HG03460 (cell line): ENCODE measurements around the gene DCC.

Source experiments
- ATAC-seq: cut with Tn5 transposase; IDR thresholded peaks from one replicate; pipeline ENCODE4 v1.9.1; 2021; ENCODE audit not compliant: unreplicated experiment

The DCC gene

DNA sequence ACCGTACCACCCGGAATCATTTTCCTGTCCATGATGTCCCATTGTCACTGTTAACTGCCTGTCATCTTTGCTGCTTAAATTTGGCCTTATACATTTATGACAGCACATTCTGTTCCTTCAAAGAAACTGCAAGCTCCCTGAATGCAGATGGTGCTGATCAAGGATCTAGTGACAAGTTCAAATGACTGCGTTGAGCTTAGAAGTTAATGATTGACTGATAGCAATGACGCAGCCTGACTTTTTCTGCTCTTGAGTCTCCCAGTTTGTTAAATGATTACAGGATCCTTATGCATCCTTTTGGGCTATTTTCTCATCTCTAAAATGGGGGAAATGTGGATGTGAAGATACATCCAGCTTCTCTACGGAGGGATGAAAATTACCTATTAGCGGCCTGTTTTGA lies 159.0 kb downstream of the DCC start:
- no peak for ATAC-seq

DNA sequence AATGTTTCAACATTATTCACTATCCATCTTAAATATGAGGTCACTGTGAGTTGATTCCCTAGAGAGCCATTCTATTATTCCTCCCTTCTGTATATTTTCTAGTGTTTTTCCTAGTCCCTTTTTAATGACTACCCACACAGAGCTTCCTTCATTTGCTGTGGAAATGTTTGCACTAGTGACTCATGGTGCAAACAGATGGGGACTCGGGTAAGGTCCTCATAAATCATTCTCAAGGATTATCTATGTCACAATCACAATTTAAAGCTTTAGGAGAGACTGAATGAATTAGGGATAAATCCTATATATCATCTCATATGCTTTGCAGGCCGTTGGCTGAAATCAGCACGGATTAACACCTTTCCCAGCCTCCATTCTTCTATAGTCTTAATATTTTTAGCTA lies 159.6 kb downstream of the DCC start:
- ATAC-seq = no peak

DNA sequence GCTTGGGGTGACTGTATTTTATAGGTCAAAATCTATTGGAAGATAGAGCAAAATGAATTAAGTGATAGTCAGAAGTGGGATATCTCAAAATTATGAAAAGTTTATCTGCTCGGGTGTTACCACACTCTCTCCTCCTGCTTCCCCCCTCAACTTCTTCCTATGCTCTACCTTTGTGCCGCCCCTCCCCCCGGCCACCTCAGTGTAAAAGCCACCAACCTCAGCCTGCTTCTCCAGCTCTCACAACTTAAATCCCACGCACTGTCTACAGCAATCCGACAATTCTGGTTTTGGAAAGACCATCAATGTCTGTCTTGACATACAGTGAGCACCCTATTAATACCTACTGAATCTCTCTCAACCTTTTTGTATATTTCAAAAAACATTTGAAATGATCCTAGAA lies 164.6 kb downstream of the DCC start:
- no peak for ATAC-seq

DNA sequence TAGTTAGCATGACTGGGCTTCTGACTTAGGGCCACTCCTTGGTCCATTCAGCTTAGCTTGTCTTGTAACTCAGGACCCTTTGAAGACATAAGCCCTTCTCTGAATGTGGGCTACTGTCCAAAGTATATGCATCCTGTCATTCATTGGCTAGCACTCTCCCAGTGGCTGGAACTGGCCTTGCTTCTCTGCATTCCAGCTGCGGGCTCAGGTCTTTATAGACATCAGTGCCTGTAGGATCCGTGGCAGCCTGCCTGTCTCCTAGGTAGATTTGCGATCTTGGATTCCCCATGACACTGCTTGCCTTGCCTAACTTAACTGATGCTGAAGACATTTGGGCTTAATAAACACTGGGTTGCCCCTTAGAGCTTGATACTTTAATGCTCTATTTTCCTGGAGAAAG lies 170.1 kb downstream of the DCC start:
- no peak for ATAC-seq

DNA sequence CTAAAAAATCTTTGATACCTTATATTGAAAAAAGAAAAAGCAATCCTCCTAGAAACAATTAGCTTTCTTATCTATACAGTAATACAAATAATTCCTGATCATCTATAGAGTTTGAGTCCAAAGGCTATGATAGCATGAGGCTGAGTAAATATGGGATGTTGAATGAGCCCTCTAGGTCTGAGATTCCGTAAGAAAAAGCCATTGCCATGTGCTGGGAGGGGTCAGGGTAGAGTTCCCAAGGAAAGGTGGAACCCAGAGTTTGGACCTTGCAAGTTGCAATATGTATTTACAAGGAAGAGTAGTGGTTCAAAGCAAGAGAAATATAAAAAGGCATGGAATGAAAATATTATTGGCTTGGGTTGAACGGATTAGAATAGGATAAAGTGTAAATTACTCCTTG lies 178.1 kb downstream of the DCC start:
- ATAC-seq = no peak

DNA sequence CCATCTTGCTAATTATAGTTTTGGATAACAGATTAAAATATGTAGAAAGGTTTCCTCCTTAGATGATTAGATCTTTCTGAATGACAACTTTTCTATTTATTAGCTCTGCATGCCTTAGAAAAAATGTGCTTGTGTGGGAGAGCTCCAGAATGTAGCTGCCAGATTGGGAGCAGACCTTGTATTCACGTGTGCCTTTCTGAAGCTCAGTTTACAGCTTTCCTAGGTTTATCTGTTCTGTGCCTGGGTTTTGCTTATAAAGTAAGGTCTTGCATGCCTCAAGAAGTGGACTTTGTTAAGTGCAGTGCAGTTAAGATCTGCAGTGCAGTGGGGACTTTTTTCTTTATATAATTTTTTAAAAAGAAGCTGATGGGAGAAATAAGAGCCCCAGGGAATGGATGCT lies 179.0 kb downstream of the DCC start:
- ATAC-seq = no peak

DNA sequence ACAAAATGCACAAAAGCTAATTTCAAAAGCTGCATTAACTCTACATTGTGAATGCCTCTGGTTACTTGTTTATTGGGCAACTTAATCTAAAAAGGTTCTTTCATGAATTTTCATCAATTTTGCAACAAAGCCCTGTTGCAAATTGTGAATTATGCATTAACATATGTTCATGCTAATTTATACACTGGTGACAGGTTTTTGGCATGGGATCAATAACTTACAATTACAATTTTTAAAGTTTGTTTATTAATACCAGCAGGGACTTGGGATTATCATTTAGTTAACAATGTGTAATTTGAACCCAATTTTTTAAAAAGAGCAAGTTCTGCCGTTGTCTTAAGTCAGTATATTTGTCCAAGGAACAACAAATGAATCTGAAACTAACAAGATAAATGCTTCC lies 183.6 kb downstream of the DCC start:
- no peak for ATAC-seq

DNA sequence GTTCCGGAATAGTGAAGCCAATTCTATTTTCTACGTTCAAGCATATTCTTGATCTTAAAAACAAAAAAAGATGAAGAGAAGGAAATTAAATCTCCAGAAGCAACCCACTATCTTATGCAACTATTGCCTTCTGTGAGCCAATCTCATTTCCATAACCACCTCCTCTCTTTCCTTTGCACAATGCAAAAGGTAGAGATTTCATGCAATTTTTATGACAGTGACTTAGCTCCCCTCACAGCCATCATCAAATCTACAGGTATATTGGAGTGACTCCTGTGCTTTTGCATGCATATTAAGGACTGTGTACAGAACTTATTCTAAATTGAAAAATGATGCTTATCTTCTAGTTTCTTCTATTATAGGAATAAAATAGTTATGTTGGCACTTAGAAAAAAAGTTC lies 191.8 kb downstream of the DCC start:
- no peak for ATAC-seq

DNA sequence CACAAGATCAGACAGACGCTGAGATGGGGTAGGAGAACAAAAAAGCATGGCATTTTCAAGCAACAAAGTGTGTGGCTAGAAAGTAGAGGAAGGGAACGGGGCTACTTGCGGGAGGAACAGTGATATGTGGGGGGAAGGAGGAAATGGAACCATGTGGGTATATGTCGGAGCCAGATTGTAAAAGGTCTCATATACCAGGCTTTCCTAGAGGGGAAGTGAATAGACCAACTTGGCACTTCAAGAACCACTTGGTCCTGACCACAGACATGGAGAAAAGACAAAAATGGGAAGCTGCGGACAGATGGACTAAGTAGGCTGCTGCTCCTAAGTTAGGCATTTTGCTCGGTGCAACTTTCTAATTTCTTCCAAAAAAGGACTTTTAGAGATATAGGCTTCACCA lies 196.0 kb downstream of the DCC start:
- no peak for ATAC-seq

DNA sequence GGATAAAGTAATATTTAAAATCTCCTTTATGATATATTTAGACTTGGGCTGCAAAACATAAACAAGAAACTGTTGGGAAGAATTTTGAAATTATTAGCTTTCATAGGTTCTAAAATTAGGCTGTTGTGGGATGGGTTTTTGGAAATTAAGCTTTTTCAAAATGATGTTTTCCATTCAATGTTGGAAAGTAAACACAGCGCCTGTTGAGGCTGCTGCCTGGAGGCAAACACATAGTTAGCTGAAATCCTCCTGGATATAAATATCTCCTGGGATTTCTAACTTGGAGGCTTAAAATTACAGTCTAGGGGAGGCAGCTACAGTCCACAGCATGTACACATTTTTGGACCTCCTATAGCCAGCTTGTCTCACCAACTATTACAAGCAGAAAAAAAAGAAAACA lies 197.3 kb downstream of the DCC start:
- ATAC-seq = no peak

DNA sequence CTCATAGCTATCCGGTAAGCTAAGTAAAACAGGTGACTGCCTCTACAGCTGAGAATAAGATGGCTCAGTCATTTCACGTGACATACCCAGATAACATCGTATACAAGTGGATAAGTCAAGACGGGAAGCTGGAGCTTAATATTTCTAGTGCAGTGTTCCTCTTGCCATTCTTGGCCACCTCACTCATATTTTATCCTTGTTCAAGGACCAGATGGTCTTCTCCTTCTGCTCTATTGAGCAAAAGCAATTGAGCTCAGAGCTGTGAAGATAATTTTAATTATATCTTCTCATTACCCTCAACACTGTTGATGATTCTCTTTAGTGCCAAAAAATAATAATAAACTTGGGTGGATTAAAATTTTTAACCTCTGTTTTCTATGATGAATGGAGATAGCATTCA lies 201.1 kb downstream of the DCC start:
- no peak for ATAC-seq

DNA sequence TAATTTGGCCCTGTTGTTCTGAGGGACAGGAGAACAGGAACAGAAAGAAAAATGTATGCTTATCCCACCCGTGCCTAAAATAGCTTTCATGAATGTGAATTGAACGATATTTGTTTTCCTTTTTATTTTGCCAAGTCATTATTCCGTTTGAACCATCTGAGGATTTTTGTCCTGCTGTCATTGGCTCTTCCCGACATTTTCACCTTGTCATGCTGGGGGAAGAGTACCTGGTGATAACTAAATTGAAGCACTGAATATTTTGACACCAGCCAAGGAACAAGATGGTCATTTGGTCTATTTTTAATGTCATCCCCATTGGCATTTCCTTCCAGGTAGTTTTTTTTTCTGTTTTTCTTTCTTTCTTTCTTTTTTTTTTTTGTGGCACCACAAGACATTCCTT lies 204.1 kb downstream of the DCC start:
- ATAC-seq = no peak

DNA sequence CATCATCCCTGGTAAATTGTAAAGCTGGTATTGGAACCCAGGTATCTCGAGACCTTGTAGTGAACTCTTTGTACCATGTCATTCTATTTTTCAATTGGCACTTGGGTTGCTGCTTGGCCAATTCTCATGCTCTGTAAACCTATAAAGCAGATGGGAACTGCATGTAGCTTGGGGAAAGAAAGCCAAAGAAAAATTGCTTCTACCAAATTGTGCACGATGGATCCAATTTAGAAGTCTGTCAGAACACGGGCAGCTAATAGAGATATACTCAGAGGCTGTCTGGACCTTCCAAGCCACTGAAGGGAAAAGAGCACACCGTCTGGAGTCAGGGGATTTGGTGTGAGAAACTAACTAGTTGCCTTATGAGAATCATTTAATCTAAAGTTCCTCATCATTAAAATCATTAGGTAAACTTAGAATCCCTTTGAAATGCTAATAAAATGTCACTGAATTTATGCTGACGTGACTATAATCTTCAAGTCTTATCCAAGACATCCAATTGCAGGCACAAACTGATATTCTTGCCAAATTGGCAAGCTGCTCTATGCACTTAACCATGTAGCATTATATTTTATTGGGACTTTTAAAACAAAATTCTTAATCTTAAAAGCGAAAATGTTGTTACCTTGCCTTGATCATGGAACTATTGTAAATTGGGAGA lies 206.8 kb downstream of the DCC start:
- no peak for ATAC-seq

DNA sequence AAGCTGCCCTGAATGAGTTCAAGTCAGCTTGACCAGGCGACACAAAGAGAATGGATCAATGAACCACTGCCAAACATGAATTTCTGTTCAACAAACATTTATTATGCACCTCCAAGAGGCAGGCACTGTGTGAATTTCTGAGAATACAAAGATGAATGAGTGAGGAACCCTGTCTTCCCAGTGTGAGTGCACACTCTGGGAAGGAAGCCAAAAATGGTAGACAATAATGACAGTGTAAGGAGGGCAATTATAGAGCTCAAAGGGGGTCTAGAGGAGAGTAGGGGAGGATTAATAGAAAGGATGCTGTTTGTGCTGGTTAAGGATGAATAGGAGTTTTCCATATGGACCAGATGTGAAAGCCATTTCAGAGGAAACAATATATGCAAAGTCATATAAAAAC lies 213.4 kb downstream of the DCC start:
- ATAC-seq = no peak

DNA sequence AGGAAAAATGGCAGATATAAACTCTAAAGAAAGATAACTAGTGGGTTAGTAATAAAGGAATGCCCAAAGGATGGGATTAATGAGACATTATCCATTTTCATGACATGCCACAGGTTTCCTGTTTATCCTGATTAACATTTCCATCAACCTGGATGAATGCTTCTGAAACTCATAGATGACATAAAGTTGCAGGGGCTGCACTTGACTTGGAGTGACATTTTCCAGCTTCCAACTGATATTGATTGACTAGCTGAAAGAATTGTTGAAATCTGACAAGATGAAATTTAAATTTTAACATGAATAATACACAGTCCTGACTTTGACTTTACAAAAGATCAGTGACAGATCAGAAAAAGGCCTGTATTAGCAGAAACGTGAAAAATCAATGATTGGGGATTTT lies 214.2 kb downstream of the DCC start:
- no peak for ATAC-seq

DNA sequence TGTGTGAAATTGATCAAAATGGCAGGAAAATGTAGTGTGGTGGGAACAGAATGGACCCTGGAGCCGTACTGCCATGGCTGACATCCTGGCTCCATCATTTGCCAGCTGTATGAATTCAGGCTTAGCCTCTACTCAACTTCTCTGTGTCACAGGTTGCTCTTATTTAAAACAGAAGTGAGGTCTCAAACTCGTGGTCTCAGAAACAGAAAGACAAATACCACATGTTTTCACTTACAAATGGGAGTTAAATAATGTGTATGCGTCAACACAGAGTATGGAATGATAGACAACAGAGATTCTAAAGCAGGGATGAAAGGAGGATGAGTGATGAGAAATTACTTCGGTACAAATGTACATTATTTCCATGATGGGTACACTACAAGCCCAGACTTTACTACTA lies 227.4 kb downstream of the DCC start:
- ATAC-seq = no peak

DNA sequence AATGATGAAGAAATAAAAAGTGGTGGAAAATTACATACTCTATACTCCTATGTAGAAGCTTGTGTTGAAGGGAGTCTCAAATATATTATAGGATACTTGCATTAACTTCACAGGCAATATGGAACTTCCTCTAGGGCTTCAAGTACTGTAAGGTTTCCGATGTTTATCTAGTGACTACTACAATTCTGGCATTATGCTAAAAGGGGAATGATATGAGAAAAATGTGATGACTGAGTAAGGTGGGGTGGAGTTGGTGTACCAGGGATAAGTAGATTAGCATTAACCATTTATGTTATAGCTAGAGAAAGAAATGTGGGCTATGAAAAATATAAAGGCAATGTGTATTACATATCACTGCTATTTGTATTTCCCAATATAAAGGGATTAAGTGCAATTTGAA lies 229.5 kb downstream of the DCC start:
- ATAC-seq = no peak

DNA sequence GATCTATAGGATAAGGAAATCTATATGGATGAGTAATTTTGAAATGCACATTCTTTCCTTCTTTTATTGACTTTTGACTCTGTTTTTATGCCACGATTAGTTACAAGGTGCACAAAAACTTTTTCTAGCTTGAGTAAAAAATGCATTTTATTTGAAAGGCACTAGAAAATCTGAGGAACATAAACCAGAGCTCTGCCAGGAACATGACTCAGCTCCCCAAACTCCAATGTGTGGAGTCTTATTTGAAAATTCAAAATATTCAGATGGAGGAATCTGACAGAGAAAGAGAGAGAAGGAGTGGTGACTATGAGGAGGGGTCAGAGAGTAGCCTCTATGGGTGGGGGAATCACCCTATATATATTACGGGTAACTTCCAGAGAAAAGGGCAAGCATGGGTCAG lies 231.0 kb downstream of the DCC start:
- ATAC-seq = no peak

DNA sequence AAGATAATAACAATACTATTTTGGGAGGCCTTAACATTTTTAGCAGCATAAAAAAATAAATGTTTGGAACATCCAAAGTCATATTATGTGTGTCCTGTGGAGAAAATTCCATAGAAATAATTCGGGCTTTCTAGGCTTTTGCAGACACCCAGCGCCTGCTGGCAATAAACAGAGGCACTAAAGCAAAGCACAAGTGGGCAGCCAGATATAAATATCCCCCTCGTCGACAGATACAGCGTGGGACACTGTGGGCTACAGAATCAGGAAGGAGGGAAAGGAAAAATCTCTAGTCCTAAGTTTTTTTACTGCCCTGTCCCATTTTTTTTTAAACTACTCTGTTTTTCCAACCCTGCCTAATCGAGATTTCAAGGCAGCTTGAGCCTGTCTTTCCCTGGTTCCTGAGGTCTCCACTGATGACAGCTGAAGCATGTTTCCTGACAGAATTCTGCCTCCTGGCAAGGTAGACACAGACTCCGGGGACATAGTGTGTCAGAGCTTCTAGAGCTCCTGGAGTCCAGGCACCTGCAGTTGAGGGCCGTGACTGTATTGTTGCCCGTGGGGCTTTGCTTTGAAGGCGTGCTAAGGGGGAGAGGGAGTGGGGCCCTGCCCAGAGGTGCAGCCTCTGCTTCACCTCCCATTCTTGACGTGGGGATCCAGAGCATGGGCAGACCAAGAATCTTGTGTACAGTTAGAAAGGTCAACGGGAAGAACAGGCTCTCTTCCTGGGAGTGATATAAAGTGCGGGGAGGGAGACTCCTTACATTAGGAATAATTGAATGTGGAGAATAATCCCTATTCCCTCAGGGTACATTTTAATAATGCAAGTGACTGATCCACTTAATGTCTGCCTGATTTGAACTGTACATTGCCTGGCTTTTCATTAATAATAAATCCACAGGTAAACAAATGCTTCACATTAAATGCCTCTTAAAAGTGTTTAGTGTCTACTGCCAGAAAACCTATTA lies 232.3 kb downstream of the DCC start:
- no peak for ATAC-seq

DNA sequence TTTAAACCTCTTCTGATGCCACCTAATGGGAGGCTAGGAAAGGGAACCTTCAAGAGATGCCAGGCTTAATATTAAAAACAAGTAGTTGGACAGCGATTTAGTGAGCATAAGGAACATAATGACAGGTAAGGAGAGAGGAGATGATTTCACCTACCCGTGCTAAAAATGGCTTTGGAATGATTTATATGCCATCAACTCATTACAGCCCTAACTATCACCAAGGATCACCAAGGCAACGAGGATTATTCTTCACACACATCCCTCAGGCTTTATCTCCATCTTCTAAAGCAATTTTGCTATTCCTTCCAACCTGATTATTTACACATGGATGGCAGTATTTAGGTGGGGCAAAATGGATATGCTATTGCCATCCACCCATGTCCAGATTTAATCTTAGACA lies 237.8 kb downstream of the DCC start:
- ATAC-seq = no peak

DNA sequence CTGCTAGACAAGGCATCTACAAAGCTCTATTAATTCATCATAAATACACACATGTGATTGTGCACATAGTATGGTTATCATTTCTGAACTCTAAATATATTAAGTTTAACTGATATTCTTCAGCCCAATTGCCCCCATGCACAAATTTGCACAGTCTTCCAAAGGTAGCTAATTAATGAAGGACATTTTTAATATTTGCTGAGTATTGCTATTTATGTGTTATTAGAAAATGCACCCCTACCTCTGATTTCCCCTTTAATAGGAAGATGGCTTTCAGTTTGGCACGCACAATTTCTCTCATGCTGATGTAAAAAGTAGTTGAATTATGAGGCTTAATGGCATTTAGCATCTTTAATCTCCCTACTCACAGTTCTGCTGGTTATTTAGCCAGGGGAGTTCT lies 242.1 kb downstream of the DCC start:
- no peak for ATAC-seq

DNA sequence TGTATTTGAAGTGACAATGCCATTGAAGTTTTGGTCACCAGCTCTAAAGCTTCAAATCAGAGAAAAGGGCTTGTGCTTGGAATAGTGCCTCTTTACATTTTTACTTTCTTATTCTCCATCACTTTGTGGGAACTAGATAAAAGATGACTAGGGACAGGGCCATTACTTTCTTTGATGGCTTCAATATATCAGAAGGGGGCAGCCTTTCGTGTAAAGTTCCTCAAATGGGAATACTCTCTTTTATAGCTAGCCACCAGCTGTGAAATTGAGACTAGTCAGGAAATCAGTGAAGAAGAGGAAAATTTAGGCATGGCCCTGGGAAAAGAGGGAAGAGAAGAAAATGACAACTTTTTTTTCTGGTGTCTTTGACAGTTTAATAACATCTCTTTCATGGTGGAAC lies 242.5 kb downstream of the DCC start:
- ATAC-seq = no peak

DNA sequence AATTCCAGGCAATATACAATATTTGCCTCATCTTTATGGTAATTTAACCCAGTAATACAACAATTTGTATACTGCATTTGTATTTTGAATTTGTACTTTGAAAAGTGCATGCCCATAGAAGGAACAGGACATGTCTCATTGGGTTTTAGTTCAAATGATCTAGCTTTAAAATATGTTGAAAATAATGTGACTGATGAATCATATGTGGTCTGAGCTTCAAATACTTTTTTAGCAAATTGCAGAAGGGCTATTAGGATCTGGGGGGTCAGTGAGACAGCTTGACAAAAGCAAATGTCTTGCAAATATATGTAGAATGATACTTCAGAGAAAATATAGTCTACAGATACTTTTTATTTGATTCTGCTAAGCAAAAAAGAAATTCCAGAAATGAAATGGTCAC lies 248.9 kb downstream of the DCC start:
- ATAC-seq = no peak
